TTC549 (cell line): ENCODE results near the gene VGF.

ENCODE experiments used
- FAIRE-seq: peaks from 2 replicates; lab custom pipeline; 2012; peaks lifted over from hg19 to GRCh38; lab: Jason Lieb, UNC

VGF gene

DNA sequence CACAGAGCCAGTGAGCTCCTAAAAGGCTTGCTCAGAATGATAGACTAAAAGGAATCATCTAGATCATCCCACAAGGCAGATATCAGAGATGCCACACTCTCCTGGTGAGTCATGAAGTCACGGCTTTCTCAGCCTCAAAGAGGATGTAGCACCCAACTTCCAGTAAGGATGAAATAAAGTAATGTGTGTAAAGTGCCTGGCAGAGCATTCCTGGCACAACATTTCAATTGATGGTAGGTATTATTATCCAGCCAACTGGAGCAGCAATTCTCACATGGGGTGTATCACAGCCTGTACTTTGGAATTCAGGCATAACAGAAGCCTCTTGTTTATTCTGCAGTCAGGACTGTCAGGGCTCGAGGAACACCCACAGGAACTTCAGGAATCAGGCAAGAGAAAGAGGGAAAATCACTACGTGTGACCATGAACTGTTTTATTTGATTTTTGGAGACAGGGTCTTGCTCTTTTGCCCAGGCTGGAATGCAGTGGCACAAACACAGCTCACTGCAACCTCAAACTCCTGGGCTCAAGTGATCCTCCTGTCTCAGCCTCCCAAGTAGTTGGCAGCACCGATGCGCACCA, 20.0 kb upstream of the VGF start:
- FAIRE-seq: no peak

DNA sequence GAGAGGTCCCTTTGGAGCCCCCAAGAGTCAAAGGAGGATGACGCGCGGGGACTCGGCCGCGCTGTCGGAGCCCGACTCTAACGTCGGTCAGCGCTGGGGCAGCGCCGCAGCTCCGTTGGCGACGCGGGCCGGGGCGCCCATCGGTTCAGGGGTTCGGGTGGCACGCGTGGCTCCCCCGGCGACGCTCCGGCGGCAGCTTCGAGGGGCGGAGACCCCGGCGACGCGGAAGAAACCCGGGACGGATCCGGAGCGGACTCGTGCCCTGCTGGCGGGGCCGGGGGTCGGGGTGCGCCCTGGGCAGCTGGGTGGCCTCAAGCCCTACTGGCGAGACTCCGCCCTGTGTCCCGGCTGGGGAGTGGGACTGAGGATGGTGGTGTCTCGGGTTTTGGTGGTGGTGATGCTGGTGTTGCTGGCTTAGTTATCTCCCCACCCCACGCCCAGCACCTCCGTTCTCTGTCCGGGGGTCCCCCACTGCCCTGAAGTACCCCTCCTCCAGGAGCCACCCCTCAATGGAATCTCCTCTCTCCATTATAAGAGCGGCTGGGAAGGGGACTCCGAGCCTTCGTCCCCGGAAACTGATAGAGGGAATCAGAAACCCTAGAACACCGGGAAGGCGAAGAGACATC, 14.9 kb upstream of the VGF start, which contains the start of gene NAT16:
Gene NAT16, minus strand, starts transcription at position 164 of the 626 bp plus-strand sequence. CDS start 5,486 bp downstream, outside the sequence.
- no peak for FAIRE-seq

DNA sequence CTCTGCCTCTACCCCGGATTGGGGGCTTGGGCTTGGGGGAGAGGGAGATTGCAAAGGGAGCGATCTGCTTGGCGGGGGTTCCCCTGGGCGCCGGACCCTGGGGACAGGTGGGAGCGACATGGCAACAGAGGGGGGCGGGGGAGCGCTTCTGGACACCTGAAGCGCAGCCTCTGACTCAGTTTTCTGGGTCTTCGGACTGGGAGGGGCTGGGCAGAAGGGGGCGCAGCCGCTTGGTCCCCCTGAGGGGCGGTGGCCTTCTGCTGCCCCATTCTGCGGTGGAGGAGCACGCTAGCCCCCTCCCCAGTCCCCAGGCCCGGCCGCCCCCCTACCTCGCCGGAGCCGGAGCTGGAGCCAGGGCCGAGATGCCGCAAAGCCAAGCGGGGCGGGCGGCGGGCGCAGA, 14.3 kb upstream of the VGF start:
- no peak for FAIRE-seq

DNA sequence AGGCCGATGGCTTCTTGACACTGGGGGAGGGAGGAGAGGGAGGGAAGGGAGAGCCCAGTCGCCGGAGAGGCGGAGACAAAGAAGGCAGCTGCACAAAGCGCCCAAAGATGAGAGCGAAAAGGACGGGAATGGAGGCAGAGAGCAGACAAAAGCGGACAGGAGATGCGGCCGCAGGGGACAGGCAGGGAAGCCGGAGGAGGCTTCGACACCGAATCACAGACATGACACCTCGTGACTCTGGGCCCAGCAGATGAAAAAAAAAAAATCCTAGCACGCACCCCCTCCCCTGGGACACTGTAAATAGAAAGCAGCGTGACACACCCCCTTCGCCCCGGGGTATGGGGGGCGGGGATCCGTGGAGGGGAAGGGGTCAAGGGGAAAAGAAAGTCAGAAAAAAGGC, 13.7 kb upstream of the VGF start:
- no peak for FAIRE-seq

DNA sequence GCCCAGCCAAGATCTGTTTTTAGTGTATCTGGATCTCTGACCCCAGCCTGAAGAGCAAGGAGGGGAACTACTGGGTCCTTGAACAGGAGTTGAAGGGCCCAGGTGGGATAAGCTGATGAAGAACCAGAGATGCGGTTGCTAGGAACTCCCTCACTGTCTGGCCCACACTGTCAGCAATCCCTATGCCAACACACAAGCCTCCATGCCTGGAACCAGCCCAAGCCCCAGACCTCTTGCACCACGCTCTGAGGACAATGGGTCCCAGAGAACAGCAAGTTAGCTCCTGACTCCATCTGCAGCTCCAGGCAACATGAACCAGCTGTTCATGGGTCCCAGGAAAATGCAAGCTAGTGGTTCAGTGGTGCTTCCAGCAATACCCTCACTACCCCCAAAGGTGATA, 12.3 kb upstream of the VGF start:
- FAIRE-seq: no peak

DNA sequence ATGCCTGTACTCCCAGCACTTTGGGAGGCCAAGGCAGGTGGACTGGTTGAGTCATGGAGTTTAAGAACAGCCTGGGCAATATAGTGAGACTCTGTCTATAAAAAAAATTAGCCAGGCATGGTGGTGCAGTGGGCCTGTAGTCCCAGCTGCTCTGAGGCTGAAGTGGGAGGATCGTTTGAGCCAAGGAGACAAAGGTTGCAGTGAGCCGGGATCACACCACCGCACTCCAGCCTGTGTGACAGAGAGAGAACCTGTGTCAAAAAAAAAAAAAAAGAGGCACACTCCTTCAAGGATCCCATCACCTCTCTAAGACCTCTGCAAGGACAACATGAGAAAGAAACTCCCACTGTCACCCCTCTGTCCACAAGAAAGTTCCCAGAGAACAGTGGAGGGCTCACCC, 10.3 kb upstream of the VGF start:
- no peak for FAIRE-seq

DNA sequence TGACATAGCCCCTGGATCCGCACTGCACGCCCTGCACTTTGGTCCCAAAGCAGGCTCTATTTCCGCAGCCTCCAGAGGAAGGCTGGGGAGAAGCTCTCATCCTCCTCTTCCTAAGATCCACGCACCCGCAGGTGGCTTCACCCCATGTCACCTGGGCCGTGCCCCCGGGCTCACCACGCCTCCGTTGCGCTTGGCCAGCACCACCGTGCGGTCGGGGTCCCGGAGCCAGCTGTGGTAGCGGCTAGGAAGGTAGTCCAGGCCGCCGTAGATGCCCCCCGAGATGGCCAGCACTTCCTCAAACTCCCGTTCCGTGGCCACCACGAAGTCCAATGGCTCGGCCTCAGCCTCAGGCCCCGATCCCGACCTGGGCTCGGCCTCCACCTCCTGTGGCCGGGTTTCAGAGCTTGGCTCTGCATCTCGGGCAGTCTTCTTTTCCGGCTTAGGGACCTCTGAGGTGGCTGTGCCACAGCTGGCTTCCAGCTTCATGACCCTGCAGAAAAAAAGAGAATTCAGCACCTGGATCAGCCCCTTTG, 9.0 kb upstream of the VGF start:
- no peak for FAIRE-seq

DNA sequence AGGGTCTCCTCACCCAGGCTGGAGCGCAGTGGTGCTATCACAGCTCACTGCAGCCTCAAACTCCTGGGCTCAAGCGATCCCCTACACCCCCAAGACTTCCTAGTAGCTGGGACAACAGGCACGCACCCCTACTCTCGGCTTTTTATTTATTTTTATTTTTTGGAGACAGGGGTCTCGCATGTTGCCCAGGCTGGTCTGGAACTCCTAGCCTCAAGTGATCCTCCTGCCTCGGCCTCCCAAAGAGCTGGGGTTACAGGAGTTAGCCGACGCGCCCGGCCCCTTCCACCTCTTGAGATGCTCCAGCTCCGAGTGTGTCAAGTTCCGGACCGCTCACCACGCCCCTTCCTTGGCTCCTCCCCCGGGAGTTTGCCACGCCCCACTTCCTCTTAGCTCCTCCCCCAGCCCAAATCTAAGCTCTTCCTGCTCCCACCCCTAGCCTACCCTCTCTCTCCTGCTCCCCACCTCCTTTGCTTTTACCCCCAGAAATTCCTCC, 8.4 kb upstream of the VGF start:
- no peak for FAIRE-seq

DNA sequence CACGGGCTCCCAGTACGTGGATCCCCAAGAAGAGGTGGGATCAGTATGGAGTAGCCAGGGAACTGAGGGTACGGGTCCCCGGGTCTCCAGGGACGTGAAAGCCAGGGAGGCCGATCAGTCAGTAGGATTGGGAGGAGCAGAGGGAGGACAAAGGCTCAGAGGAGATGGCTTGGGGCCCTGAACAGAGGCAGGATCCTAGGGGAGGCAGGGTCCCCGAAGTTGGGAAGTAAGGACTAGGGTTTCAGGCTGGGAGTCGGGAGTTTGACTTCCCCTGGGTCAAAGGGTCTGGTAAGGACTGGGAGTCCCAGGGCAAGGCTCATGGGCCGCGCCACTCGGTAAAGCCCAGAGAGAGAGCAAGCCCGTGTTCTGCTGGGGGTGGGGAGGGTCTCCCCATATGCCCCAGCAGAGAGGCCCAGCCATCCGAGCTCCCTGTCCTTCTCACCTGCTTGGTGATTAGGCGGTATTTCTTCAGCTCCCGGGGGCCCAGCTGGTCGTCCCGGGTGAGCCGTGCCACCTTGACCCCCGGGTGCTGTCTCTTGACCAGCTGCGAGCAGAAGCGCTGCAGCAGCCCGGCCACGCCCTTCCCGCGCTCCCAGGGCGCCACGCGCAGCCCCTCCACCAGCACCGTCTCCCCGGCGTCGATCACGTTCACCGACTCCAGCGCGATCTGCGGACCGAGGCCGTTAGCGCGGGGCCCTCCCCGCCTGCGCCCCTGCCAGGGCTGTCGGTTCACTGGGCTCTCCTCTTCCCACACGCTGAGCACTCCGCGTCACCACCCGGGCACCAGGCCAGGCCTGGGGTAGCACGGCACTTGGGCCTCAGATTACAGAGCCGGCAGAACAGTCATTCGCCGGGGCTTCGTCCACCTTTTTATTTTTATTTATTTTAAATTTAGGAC, 7.7 kb upstream of the VGF start:
- FAIRE-seq: no peak

DNA sequence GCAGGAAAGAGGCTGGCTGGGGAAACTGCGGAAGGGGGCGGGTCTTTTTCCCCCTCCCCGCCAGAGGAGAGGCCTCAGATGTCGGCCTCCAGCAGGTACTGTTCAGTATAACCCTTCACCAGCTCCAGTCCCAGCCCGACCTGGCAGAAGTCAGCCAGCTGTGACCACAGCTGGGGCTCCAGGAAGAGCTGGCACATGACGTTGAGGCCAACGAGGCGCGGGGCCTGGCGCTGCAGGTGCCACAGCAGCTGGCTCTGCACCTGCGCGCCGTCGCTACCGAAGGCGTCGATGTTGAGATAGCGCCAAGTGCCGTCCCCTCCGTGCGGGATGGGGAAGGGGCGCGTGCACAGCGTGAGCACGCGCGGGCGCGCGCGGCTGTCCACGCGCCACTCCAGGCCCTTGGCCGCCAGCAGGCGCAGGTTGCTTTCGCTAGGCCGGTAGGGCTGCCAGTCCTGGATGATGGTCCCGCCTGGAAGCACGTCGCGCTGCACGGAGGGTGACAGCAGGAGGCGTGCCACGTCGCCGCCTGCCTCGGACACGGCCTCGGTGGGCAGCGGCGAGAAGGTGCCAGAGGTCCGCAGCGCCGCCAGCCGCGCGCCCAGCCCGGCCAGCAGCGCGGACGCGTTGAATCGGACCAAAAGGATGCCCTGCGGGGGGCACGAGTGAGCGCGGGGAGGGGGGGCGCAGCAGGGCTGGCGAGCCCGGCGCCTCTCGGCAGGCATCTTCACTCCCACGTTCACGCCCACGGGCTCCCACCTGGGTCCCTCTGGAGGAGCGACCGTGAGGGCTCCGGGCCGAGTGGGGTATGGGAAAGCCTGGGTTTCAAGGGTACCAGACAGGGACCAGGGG, 6.9 kb upstream of the VGF start:
- FAIRE-seq: no peak

DNA sequence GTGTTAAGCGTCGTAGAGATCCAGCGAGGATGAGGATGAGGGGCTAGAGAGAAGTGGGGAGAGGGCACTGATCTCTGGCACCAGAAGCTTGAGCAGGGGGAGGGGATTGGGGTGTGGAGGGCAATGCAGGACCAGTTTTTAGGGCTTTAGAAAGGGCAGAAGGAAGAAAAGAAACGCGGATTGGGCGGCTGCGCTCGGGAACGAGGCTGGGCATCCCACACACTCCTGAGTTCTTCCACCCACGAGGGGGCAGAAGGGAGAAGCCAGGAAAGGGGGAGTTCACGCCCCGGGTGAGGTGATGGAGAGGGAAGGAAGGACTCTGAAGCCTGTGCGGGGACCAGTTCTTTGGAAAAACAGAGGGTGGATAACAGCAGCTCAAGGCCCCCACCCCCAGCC, 6.1 kb upstream of the VGF start:
- no peak for FAIRE-seq

DNA sequence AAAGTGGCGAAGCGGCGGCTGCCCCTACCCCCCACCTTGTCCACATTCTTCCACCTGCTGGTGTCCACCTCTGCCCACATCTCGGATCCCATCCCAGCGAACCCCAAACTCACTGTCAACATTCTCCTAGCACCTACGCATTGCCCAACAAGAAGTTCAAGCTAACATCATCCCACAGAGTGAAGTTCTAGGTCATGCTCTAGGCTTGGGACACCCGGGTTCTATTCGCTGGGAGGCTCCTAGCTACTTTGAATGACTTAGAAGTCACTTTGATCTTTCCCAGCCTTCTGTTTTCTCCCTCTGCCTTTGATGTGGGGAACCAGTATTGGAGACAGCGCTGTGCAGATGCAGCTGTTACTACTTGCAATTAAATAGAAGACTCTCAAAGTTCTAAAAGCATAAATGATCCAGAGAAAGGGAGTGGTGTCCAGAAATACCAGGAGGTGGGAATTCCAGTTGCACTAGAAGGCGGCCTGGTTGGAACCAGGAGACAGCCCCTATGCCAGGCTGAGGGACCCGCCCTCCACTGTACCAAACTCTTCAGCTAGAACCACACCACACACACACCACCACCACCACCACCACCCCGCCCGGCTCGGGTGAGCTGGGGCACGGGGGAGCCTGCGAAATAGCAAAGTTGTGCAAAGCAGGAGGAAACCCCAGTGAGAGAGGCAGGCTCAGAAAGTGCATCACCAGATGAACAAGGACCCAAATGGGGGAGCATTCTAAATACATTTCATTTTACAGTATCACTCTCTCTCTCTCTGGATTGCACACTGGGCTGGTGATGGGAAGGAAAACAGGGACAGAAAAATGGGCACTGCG, 5.5 kb upstream of the VGF start:
- no peak for FAIRE-seq

DNA sequence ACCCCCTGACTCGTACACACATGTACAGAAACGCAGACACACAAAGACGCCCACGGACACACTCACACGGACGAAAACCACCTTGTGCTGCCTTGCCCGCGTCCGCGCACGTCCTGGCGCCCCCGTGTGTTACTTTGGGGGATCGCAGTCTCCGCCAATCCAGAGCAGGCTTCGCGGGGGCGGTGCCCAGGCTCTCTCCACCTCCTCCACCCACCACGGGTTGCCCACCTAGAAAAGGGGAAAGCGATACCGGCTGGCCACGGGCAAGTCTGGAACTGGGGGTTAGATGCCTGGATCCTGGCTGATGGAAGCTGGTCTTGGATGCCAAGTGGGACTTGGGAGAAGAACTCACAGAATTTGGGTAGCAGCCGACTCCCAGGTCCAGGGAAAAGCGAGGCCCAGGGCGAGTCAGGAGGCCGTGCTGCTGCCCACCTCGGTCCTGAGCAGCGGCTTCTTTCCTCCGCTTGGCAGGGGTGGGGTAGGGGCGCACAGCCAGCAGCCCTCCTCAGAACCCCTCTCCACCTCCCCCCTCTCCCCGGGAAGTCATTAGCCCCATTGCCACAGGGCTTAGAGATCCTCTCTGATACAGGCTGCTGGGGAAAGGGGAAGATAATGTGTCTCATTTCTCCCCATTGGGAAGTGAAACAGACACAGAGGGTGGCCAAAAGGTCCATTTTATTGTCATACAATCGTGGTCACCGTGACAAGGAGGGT, 4.6 kb upstream of the VGF start:
- FAIRE-seq: no peak

DNA sequence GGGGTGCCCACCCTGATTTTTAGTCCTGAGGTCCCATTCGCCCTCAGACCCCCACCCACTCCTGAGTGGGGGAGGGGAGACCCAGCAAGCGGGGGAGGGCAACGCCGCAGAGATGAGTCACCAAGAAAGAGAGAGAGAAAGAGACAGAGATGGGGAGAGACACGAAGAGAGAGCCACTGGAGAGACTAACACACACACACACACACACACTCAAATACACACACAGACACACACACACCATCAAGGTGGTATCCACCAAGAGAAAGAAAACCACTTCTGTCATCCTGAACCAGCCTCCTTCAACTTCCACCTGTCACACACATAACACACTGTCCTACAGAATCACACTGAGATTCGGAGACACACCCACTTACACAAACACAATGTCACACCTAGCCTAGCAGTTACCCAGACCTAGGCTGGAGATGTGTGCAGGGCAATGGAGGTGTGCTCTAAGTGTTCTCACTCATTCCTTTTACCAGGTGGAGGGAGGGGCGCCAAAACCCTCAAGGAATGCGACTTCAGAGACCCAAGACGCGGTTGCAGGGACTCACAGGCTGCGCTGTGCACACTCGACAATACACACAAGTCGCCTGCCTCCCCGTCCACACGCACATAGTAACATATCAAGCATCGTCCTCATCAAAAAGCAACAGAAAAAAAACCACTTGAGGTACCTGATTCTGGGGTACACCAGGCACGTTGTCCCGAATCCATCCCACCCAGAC, 3.9 kb upstream of the VGF start:
- no peak for FAIRE-seq

DNA sequence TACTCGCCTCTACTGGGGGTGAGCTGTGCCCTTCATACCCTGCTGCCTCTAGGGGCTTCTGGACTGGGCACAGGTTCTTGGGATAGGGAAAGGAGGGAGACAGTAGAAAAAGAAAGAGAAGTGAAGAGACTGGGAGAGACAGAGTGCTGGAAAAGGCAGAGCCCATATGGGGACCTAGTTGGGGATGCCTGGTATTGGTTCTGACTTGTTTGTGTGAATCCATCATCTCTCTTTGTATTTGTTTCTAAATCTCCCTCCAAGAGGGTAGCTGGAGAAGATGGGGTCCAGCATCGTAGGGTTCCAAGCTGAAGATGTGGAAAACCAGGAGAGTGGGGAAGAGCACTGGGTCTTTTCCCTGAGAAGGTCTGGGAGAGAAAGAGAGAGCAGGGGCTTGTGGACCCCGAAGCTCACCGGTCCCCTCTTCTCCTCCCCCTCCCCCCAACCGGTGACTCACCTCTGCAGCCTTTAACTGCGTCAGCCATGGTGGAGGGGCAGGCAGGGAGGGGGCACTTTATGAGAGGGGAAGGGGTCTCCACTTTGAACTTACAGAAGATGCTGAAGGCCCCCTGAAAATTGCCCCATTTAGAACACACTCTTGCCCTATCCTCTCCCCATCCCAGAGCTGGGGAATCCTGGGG, 3.2 kb upstream of the VGF start:
- no peak for FAIRE-seq

DNA sequence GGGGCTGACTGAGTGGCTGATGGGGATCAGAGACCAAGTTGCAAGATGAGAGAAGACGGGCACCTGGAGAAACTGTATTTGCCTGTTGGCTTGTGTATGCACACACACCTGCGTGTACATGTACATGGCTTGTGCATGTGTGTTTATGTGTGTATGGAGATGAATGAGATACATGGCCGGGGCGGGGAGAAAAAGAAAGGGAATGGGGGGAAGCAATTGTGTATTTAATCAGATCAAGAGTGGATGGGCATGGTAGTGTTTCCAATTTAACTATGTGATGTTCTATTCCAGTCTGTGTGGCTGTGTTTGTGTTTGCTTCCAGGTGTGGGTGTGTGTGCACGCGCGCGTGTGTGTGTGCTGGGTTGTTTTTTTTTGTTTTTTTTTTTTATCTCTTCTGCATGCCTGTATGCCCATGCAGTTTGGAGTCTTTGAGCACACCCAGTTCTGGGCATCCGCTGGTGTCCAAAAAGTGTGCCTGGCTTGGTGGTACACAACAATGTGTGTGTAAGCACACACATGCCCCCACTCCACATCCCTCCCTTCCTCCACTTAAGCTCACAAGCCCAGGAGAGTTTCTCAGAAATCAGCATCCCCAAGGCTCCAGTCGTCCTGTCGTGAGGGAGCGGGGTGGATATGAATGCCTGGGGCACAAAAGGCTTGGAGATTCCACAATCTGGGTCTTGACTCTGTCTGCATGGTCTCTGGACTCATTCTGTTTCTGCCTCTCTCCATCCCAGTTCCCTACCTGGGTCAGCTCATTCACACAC, 2.5 kb upstream of the VGF start:
- no peak for FAIRE-seq

DNA sequence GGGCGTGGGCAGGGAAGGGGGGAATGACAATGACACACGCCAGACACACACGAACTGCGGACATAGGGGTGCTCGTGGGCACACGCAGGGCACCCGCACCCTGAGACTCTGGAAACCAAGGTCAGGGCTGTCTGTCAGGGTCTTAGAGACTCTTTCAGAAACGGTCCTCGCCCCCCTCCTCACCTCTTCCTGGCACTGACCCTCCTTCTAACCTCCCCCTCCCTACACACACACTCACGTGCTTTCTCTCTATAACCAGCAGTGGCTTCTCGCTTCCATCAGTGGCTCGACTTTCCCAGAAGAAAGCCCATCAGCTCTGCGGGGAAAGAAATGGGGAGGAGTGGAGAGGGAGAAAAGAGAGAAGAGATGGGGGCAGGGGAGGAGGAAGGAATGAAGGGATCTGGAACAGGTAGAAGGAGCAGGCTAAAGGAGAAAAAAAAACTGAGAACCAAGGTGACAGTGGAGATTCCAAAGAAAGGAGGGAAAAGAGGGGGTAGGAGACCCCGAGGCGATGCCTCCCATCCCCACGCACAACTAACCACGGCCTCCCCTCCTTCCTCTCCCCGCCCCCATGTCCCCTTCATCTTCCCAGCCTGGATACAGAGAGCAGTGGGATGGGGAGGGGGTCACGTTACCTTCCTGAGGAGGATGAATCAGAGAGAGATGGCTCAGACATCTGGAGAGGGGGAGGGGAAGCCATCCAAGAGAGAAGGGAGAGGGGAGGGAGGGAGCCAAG, 1.7 kb upstream of the VGF start:
- no peak for FAIRE-seq

DNA sequence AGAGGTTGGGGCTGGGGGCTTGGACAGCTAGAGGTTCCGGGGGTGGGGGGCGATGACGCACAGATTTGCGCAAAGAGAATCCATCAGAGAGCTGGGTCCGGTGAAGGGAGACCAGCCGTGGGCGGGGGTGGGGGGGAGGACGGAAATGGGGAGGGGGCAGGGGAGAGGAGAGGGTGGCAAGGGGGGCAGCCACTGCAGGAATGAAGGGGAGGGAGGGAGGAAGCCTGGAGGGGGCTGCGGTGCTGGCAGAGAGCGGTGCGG, 1.2 kb upstream of the VGF start:
- no peak for FAIRE-seq
